HepG2 (cell line): ENCODE measurements around the gene KIF23. TPM values are rescaled to one million over a fixed set of nuclear protein-coding genes. Genes with fewer than 3 reads are reported as not detected.

Experiments
- BHLHE40 ChIP-seq: IDR thresholded peaks from 2 replicates; pipeline ENCODE4 v1.6.1; 2011; ENCODE audit warnings: low read length, improper control_type of control experiment
- ERF ChIP-seq: IDR thresholded peaks from 2 replicates; pipeline ENCODE4 v1.6.1; 2018; ENCODE audit warnings: missing biosample characterization, missing genetic modification reagents
- HINFP ChIP-seq: sonication (generic); formaldehyde crosslinking; IDR thresholded peaks from 2 replicates; pipeline ENCODE4 v1.4.0; 2020; ENCODE audit warnings: low read depth, mild to moderate bottlenecking, missing genetic modification reagents
- HNRNPL ChIP-seq: fragments of 200-400 bp; formaldehyde crosslinking; IDR thresholded peaks from 2 replicates; pipeline ENCODE4 v1.6.1; 2017; ENCODE audit warnings: mild to moderate bottlenecking, low read depth, low read length
- HNRNPLL ChIP-seq: fragments of 200-400 bp; formaldehyde crosslinking; IDR thresholded peaks from 2 replicates; pipeline ENCODE4 v1.6.1; 2017; ENCODE audit warnings: mild to moderate bottlenecking, low read depth, low read length; ENCODE audit not compliant: poor library complexity, severe bottlenecking
- IRF1 ChIP-seq: sonication (generic); formaldehyde crosslinking; IDR thresholded peaks from 2 replicates; pipeline ENCODE4 v1.4.0; 2020; ENCODE audit warnings: low read depth, mild to moderate bottlenecking, missing genetic modification reagents
- MXD3 ChIP-seq: IDR thresholded peaks from 2 replicates; pipeline ENCODE4 v1.6.1; 2016; ENCODE audit warnings: mild to moderate bottlenecking, missing biosample characterization, missing genetic modification reagents
- SIN3A ChIP-seq: IDR thresholded peaks from 2 replicates; pipeline ENCODE4 v1.6.1; 2011; ENCODE audit warnings: low read depth, mild to moderate bottlenecking, control low read depth, low read length, borderline replicate concordance
- STAG1 ChIP-seq: sonication (generic); formaldehyde crosslinking; IDR thresholded peaks from 2 replicates; pipeline ENCODE4 v1.4.0; 2020; ENCODE audit warnings: missing genetic modification reagents
- XRCC5 ChIP-seq: fragments of 200-400 bp; formaldehyde crosslinking; optimal IDR thresholded peaks from 2 replicates; pipeline ENCODE3; 2017; ENCODE audit warnings: mild to moderate bottlenecking, low read length
- ZSCAN20 ChIP-seq: sonication (generic); formaldehyde crosslinking; IDR thresholded peaks from 2 replicates; pipeline ENCODE4 v1.4.0; 2020; ENCODE audit warnings: missing genetic modification reagents, mild to moderate bottlenecking, borderline replicate concordance
- polyA plus RNA-seq, 8 experiments: library from polyadenylated mRNA; depleted of rRNA in 3 of 8; stranded (reverse) in 7 of 8; unstranded in 1 of 8; fragments of >200 nt; fragmentation: Illumina TruSeq in 4 of 8; extraction: Trizol in 4 of 8; gene quantifications; 2 replicates each; pipeline versions ENCODE4 v1.2.1 to v1.2.3, GENCODE V29; 2011 to 2016; ENCODE audit warnings: low read depth in 4 of 8, missing spikeins in 1 of 8, mixed read lengths in 1 of 8; ENCODE audit not compliant: insufficient read depth in 1 of 8
- total RNA-seq, 5 experiments: library from RNA; depleted of rRNA; stranded (reverse); fragments of >200 nt; fragmentation: Illumina TruSeq; extraction: Trizol; gene quantifications; 2 replicates each; pipeline ENCODE4 v1.2.3, GENCODE V29; 2016; ENCODE audit warnings: low read depth in 1 of 5
- TF ChIP-seq, protein P1 (sequence below): IDR thresholded peaks from 2 replicates; pipeline ENCODE4 v1.6.1; 2016; ENCODE audit warnings: low read depth
- TF ChIP-seq, protein P2 (sequence below): sonication (generic); formaldehyde crosslinking; IDR thresholded peaks from 2 replicates; pipeline ENCODE4 v1.4.0; 2020; ENCODE audit warnings: missing genetic modification reagents

Gene KIF23
- total and polyA plus RNA-seq, 2 of the 13 experiments (the other 11 are each of a cell fraction or from before 2014, with no cell fraction given): 11.3 to 38.1 TPM

- peak; percentile 74; the same call in 1 of the 2 replicates for TF ChIP-seq HINFP (CRISPR knock-in tag)
- TF ChIP-seq HNRNPLL: peak; percentile 37
- TF ChIP-seq, protein P1, sequence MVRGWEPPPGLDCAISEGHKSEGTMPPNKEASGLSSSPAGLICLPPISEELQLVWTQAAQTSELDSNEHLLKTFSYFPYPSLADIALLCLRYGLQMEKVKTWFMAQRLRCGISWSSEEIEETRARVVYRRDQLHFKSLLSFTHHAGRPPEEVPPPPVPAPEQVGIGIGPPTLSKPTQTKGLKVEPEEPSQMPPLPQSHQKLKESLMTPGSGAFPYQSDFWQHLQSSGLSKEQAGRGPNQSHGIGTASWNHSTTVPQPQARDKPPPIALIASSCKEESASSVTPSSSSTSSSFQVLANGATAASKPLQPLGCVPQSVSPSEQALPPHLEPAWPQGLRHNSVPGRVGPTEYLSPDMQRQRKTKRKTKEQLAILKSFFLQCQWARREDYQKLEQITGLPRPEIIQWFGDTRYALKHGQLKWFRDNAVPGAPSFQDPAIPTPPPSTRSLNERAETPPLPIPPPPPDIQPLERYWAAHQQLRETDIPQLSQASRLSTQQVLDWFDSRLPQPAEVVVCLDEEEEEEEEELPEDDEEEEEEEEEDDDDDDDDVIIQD: no peak
- no peak for TF ChIP-seq SIN3A
- peak; percentile 90 for TF ChIP-seq STAG1 (CRISPR knock-in tag)
- TF ChIP-seq BHLHE40: peak; percentile 74
- TF ChIP-seq ZSCAN20 (CRISPR knock-in tag): no peak
- TF ChIP-seq HNRNPL: no peak
- TF ChIP-seq, protein P2, sequence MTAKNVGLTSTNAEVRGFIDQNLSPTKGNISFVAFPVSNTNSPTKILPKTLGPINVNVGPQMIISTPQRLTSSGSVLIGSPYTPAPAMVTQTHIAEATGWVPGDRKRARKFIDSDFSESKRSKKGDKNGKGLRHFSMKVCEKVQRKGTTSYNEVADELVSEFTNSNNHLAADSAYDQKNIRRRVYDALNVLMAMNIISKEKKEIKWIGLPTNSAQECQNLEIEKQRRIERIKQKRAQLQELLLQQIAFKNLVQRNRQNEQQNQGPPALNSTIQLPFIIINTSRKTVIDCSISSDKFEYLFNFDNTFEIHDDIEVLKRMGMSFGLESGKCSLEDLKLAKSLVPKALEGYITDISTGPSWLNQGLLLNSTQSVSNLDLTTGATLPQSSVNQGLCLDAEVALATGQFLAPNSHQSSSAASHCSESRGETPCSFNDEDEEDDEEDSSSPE (CRISPR knock-in tag): no peak
- peak; percentile 60; the same call in 1 of the 2 replicates for TF ChIP-seq ERF (CRISPR knock-in tag)
- no peak for TF ChIP-seq MXD3 (CRISPR knock-in tag)
- TF ChIP-seq IRF1 (CRISPR knock-in tag): no peak
- peak; percentile 26 for TF ChIP-seq XRCC5
Observed at GRCh38 chr15:69394556-69395282, 19.4 kb upstream of the KIF23 start (continued).
